Pons (tissue), 1 donor: ENCODE data around the gene DPCD.
A peak's percentile ranks its signal among the peaks of the same experiment; 100 is the strongest.

Experiments
- DNase-seq: peaks from one replicate; pipeline ENCODE4 v3.0.0-alpha.2; 2016; ENCODE audit warnings: low spot score

The DPCD gene

DNA sequence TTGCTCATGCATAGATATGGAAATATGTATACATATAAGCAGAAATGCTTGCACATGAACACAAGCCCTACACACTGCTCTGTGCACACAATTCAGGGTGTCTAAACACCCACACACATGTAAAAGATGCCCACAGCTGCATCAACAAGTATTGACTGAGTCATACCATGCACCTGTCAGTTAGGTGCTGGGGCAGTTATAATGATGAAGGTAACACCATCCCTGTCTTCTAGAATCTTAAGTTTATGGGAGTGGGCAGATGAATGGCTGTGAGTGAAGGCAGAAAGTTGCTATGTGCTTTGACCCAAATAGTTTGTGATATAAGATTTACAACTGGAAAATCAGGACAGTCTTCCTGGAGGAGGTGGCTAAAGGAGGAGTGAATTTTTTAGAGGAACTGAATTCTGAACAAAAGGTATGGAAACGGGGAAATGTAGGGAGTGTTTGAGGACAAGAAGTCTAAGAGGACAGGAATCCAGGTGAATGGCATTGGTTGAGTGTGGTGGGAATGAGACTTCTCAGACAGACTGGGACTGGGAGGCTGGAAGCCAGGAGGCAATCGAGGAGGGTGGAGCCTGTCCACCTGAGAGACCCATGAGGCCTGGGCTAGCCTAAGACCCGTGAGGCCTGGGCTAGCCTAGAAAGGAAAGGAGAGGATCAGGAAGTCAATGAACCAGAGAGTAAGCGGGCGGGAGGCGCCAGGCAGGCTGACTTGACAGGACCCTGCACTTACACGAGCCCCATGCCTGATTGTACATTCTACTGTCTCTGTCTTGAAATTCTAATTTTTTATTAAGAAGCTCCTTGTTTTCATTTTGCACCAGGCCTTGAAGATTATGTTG lies 20.7 kb upstream of the DPCD start:
- no peak for DNase-seq

DNA sequence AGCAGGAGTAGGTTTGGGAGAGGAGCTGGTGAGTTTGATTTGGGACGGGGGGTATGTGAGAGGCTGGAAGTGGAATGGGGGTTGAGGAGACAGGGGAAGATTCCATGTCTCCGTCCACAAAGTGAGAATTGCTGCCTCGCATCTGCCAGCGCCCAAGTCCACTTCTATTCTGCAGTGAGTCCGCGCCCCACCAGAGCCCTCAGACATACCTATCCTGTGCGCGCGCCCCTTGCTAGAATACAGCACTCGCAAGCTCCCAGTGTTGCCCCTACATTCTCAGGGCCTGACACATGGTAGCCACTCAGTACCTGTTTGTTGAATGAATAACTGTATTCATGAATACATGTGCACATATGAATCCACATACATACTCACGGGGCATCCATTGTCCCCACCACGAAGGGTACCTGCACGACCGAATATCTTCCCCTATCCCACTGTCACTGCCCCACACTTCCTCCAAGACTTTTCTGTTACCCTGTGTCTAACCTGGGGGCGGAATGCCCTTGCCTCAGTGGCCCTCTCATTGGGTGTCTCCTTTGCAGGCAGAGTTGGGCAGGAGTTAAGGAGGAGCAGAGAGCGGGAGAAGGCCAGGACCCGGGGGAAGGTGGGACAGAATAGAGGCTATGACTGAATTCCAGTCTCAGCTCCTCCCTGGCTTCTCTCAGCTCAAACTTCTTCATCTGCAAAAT lies 19.9 kb upstream of the DPCD start:
- DNase-seq = no peak

GRCh38 chr10:101569323-101569621 lies 18.8 kb upstream of the DPCD start:
- DNase-seq = no peak

GRCh38 chr10:101569622-101570427 lies 18.3 kb upstream of the DPCD start:
- peak; percentile 44 for DNase-seq

GRCh38 chr10:101570428-101571270 lies 17.5 kb upstream of the DPCD start:
- peak; percentile 18 for DNase-seq

DNA sequence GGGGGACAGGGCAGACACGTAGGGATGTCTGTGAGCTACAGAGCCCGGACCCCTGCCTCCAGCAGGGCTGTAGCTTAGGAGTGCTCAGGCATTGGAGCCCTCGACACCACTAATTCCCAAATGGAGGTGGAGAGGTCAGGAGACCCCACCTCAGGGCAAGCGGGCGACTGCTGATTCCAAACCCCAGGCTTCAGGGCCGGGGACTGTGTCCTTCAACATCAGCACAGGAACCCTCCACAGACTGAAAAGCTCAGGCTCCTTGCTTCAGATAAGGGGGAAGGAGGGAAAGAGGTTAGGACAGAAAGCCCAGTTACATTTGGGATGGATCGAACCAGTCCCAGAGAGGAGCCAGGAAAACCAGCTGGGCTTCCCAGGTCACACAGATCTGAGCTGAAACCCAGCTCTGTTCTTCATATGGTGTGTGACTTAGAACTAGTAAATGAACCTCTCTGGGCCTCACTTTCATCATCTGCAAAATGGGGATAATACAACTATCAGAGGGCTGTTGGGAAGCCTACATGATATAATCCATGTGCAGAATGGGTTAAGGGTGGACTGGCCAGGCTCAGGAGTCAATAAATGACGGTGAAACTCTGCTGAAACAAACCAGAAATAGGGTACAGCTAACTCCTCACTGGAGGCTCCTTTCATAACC lies 16.7 kb upstream of the DPCD start:
- DNase-seq = no peak

- DNase-seq = no peak
Observed at GRCh38 chr10:101572126-101572525, 16.0 kb upstream of the DPCD start.

DNA sequence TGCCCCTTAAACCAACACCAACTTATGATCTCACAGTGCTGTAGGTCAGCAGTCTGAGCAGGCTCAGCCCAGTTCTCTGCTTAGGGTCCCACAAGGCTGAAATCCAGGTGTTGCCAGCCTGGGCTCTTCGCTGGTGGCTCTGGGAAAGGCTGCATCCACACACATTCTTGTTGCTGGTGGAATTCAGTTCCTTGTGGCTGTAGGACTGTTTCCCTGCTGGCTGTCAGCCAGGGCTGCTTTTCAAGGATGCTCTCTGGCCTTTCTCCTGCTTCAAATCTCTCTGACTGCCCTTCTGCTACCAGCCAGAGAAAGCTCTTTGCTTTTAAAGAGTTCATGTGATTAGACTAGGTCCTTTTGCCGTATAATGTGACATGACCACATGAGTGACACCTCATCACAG lies 15.3 kb upstream of the DPCD start:
- no peak for DNase-seq

DNA sequence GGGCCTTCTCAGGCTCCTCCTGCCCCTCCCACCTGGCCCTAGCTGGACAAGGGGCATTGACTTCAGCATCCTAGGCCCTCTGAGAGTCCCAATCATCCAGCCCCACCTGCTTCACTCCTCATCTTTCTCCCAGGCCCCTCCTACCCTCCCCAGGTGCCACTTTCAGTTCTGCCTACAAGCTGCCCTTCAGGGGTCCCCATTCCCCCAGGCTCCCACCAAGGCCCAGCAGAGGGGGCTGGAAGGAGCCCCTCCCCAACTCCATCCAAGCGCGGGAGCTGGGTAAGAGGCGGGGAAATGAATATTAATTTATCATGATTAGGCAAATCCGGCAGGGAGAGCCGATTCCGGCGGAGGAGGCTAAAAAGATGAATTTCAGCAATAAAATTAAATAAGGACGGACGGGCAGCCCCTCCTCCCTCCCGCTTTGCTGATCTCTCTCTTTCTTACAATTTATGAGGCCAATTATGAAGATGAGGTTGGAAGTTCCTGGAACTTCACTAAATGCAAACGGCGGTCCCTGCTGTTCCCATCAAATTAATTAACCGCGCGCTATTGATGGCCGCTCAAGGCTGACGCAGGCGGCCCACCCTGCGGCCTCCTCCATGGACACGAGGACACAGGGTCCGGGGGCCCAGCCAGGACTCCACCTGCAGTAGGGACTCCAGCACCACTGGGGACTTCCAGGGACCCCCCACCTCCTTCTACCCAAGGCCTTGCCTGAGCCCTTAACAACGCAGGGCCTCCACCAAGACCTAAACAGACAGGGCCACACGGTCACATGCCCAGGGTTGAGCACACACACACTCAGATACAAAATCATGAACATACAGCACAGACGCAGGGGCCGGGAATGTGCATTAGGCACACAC lies 14.0 kb upstream of the DPCD start:
- no peak for DNase-seq

- DNase-seq = no peak
Observed at GRCh38 chr10:101575091-101575490, 13.0 kb upstream of the DPCD start.

GRCh38 chr10:101575580-101576210 lies 12.4 kb upstream of the DPCD start:
- no peak for DNase-seq

DNA sequence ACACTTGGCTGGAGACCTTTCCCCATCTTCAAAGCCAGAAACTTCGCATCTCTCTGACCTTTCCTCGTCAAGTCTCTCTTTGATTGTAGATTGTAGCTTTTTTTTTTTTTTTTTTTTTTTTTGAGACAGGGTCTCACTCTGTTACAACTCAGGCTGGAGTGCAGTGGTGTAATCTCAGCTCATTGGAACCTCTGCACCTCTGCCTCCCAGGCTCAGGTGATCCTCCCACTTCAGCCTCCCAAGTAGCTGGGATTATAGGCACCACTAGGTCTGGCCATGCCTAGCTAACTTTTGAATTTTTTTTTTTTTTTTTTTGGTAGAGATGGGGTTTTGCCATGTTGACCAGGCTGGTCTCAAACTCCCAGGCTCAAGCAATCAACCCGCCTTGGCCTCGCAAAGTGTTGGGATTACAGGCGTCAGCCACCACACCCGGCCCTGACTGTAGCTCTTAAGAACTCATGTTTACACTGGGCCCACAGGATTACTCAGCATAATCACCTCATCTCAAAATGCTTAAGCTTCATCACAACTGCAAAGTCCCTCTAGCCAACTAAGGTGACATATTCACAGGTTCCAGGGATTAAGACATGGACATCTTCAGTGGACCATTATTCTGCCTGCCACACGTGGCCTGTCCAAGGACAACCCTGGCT lies 11.8 kb upstream of the DPCD start:
- no peak for DNase-seq

- no peak for DNase-seq
Observed at GRCh38 chr10:101577121-101577871, 10.8 kb upstream of the DPCD start.

- DNase-seq = no peak
Observed at GRCh38 chr10:101578192-101578591, 9.9 kb upstream of the DPCD start.

GRCh38 chr10:101578803-101579515 lies 9.2 kb upstream of the DPCD start:
- no peak for DNase-seq

DNA sequence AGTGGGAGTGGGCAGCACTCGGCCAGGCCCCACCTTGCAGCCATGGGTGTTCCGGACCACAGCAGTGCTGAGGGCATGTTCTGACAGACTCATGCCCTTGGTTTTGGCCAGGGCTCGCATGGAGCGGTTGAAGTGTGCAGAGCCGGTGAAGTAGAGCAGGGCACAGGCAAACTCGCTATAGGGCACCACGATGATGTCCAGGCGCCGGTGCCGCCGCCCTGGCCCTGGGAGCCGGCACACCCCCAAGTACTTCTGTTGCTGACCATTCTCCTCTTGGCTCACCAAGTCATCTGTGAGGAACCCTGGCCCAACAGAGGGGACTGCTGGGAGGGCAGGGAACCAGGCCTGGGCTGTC lies 8.6 kb upstream of the DPCD start:
- no peak for DNase-seq

DNA sequence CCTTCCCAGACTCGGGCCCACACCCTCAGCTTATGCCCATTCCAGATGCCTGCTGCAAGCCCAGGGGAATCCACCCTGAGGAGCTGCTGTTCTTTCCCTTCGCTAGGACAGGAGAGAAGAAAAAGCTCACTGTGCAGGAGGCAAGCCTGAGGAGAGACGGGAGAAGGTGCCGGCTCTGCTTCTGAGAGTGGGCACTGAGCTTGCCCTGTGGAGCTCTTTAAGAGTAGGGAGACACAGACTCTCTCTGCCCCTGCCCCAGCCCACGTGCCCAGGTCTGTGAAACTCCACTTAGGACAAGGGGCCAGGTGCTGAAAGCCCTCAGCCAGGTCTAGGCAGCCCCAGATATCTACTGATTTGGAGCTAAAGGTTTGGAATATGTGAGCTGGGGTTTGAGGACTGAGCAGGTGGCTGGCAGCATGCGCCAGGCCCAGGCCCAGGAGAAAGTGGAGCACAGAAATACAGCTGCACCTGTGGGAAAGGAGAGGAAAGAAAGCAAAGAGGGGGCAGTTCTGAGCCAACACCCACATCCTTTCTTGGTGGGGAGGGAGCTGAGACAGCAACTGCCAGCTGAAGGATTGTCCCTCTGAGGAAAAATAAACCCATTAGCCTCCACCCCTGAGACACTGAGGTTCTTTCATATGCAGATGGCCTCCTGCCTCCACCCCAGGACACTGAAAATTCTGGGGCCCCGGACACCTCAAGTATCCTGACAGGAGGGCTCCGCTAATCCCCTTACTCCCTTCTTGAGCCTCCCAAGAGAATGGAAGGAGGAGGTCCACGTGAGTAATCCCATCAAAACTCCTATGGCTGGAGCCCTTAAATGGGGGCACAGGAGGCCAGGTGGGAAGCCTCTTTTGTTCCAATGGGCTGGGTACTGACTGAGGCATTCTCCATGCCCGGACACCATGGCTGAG lies 7.4 kb upstream of the DPCD start:
- no peak for DNase-seq
